Hematopoietic multipotent progenitor cell (in vitro differentiated cells): ENCODE results near the gene CHKA. TPM values are rescaled to one million over a fixed set of nuclear protein-coding genes. Genes with fewer than 3 reads are reported as not detected.
A peak's percentile ranks its signal among the peaks of the same experiment; 100 is the strongest.

ENCODE experiments used
- DNase-seq, 3 donors: peaks; one replicate each; pipeline ENCODE4 v3.0.0-alpha.2; 2011 to 2015; ENCODE audit warnings: low read depth in 2 of 3, low spot score in 2 of 3
- total RNA-seq: library from RNA; depleted of rRNA; stranded (reverse); fragments of >200 nt; gene quantifications from one replicate; pipeline ENCODE4 v1.2.3, GENCODE V29; 2012

CHKA gene
- total RNA-seq, 1 donor = 24.5 TPM

DNA sequence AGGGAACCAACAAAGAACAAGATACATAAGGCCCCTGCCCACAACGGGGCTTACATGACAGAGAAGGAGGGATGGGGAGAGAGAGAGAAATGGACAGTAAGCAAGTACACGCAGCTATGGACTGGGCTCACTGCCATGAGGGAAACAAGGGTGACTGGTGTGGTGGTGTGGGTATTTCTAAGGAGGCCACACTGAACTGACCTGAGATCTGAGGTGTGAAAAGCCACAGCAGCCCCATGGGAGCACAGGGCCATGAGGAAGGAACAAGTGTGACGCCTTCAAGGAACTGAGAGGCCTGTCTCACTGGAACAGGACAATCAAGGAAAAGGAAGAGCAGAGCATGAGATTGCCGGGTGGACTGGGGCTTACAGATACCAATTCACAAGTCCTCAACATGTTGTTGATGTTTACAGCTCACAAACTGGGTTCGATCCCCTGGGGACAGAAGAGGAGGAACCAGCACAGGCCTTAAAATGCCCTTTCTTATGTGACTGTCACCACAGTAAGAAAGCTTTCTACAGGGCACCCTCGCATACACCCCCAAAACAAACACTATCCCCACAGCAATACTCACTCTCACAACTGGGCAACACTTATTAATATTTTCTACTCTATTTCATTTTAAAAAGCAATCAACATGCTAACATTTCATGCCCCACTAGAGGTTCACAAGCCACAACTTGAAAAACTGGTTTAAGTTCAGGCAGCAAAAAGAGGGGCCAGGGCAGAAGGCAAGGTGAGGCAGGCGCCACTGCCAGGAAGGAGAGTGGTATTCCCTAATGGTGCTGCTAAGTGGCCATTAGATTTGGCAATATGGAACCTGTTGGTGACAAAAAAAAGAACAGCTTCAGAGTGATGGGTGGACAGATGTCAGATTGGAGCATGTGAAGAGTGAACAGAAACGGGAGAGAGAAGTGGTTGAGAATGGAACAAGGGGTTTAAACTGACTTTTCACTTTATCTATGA is 43.3 kb downstream of the CHKA start:
- DNase-seq = no peak

DNA sequence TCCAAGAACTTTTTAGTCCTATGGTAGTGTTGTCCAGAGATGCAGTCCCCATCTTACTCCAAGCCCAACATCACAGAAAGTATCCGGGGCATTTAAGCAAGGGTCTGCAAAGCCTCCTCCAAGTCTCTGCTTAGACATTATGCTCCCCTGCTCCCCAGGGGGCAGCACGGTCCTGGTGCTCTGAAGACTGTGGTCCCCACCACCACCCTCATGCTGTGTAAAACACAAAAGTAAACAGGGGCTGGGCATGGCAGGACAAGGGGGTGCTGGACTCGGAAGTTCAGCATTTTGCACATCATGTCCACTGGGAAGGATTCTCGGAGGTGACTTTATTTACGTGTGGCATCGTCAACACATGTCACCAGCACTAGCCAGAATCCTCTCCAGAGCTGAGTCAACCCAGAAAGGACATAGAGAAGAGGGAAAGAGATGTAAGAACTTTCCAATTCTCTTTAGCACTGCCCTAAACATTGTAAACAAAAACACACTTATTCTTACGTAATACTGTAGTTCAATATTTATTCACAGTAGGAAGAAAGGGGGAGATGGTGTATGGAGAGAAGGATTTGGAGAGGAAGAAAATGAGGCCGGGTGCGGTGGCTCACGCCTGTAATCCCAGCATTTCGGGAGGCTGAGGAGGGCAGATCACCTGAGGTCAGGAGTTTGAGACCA is 44.7 kb downstream of the CHKA start:
- DNase-seq = peak in 2 of 3 donors; percentile 46 to 66

DNA sequence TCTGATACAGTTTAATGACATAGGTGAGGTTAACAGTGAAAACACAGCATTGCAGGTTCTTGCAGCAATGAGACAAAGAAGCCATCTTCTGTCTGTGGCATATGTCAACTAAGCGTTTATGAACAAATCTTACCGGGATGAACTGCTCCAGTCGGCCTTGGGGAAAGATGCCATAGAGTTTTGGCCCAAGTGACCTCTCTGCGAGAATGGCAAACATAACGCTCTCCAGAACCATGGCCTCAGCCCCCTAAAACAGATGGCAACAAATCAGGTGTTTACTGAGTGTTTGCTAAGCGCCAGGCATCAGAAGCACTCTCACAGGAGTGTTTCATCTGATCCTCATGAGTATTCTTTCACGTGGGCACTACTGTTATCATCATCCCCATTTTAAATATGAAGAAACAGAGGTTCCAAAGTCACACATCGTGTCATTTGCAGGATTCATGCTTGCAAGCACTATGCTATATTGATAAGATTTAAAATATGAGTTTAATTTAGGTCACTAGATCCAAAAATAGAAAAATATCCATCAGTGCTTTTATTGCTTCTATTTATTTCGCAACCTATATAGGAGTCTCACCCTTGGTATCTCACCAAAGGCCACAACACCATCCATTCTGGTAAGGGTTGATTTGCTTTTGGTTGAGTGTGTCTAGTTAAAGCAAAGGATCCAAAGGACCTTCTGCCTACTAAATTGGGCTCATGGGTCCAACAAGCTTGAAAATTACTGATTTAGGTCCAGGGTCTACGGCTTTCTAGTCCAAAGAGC is 46.4 kb downstream of the CHKA start:
- no peak for DNase-seq

DNA sequence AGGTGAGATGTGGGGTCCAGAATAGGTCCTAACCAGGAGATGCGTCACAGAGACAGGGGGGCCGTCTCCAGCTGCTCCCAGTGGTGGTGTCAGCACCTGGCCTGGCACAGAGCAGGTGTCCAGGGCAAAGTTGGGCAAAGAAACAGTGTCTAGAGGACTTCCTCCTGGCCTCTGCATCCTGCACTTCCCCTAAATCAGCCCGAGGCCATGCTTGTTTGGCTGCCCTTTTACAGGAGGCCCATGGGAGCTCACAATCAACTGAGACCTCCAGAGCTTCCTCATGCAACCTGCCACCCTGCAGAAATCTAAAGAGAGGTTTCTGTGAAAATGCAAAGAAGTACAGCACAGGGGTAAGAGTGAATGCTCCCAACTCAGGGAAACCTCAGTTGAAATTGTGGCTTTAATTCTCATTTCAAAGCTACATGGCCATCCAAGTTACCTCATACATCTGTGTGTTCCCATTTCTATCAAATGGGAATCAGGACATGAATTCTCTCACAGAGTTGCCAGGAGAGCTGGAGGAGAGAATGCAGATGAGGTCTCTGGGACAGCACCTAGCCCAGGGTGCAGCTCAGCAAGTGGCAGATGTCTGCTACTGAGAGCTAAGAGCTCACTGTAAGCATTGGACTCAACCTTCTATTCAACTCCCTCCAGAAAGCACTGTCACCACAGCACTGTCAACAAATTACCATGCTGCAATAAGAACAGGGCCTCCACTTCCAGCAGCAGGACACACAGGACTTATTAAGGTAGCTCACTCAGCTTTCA is 49.7 kb downstream of the CHKA start:
- DNase-seq = no peak

DNA sequence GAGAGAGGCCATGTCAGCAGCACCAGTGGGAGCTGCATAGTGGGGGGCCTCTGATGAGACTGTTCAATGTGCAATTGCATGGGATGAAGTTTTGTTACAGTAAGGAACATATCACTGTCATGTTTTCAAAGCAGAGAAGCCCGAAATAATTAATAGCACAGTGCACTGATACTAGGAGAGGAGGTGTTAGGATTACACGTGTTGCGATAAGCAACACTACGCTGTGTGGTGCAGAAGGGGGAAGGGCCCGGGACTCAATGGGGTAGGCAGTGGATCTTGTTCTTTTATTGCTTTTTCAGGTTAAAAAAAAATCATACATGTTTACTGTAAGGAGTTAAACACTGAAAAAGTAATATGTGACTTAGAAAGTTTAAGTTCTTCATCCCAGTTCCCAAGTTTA is 53.2 kb downstream of the CHKA start:
- no peak for DNase-seq

DNA sequence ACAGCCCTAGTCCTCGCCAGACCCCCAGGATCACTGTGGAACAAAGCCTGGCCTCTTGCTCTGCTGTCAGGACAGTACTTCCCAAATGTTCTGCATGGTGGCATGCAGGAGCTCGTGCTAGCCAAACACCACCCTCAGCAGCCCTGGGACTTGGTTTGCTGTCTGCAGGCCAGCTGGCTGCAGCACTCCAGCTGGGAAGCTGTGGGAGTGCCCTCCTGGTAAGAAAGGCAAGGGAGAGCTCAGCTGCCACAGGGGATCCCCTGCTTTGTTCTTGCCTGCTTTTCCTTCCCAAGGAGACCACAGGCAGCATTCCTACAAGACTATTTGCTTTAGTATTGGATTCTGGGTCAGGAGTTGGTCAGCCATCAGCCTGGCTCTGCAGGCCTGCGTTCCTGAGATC is 54.4 kb downstream of the CHKA start:
- no peak for DNase-seq

DNA sequence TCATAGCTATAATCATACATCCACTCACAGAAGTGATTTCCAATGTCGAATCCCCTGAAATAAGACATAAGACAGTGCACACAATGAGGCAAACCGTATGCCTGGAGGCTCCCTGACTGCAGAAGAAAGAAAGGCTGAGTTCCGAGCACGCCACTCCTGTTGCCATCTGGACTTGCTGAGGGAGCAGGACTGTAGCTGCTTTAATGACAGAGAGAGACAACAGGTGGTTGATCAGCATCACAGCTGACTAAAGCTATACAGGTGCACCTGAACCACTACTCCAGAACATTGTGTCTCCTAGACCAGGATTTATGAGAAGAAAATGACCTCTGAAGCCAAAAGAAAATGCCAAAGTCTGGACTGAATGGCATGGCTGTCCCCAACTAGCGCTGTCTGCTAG is 55.3 kb downstream of the CHKA start:
- DNase-seq = no peak

DNA sequence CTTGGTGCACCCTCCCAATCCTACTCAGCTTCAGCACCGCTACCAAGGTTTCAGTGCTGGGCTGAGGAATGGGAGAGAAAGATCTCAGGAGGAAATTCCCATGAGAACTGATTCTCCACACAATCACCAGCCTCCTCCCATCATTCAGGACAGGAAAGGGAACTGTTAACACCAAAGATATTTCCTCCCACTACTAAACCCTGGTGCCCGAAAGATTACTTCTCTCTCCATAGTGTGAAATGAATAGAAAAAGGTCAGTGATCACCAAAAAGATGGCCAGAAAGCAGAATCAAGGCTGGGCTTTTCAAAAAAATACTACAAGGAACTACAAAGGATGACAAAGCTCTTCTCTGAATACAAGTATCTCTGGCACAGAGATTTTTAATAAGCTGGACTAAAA is 56.3 kb downstream of the CHKA start:
- no peak for DNase-seq

DNA sequence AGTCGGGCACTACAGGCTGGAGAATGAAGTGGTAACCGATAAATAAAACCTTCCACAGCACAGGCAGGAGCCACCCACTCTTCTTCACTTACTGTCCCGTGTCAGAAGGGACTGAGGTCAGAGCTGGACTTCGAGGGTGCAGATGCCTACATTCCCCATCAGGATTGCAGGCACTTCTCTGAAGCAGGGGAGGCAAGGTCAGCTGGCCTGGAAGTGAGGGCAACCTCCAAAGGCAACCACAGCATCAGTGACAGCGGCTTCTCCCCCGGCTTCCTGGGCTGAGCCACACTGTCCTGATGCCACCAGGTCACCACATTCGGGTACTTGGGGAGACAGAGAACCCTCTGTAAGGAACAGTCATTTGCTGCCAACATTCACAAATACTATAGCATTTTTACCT is 59.7 kb downstream of the CHKA start:
- DNase-seq = no peak

DNA sequence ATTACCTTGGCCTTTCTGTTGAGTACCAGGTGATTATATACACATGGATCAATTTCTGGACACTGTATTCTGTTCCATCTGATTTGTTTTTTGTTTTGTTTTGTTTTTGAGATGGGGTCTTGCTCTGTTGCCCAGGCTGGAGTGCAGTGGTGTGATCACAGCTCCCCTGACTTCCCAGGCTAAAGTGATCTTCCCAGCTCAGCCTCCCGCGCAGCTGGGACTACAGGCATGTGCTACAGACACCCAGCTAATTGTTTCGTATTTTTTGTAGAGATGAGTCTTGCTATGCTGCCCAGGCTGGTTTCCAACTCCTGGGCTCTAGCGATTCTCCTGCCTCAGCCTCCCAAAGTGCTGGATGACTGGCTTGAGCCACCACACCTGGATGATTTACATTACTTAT is 63.4 kb downstream of the CHKA start:
- DNase-seq = no peak

DNA sequence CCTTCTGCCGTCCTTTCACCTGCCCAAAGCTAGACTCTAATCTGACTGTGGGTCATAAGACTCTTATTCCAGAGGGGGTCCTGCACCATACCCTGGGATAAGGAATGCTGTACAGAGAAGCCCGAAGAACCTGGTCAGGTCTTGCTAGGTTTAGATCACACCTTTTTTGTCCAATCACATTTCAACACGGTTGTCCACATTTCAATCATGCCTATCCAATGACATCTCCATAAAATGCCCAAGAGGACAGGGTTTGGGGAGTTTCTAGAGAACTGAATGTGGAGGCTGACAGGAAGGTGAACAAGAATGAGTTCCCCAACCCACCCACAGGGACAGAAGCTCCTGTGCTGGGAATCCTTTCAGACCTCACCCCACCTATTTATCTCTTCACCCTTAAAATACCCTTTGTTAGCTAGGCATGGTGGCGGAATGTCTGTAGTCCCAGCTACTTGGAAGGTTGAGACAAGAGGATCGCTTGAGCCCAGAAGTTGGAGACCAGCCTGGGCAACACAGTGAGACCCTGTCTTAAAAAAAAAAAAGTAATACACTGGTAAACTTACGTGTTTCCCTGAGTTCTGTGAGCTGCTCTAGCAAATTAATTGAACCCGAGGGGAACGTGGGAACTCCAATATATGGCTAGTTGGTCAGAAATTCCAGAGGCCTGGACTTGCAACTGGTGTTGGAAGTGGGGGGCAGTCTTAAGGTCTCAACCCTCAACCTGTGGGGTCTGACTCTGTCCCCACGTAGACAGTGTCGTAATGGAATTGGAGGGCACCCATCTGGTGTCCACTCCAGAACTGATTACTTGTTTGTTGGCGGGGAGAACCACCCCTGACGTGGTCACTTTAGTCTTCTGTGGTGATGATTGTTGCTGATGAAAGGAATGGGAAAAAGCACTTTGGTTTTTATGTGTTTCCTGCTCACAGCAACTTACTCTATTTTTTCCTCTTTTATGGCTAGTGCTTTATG is 64.6 kb downstream of the CHKA start:
- DNase-seq = no peak

DNA sequence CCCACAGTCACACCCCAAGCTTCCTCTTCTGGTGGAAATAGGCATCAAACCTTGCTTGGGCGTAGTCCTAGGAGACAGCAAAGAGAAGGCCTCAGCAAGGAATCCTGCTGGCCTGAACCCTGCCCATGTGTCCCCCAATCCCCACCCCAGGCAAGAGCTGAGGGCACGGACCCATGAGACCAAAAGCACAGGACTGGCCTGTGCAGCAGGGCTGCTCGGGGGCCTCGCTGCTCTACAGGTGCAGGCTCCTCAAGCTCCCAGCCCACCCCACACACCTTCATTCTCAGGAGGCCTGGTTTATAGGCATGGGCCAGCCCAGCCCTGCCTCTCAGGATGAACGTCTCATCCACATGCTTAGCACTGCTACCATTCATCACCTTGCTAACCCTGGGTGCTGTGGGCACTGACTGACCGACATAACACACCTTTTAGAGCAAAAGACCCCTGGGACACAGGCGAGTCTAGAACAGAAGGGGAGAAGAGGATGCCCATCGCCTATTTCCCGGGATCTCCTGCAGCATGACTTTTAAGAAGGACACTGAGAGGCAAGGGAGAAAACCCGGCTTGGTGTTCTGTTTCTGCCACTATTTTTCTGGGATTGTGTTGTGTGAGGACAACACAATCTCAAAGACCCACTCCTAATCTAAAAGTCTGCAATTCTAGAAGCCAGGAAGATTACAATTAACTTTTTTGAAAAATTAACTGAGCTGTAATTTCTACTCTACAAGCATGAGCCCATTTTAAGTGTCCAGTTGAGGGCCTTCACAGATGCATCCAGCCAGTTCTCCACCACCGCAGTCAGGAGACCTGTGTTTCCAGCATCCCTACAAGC is 67.0 kb downstream of the CHKA start:
- no peak for DNase-seq

DNA sequence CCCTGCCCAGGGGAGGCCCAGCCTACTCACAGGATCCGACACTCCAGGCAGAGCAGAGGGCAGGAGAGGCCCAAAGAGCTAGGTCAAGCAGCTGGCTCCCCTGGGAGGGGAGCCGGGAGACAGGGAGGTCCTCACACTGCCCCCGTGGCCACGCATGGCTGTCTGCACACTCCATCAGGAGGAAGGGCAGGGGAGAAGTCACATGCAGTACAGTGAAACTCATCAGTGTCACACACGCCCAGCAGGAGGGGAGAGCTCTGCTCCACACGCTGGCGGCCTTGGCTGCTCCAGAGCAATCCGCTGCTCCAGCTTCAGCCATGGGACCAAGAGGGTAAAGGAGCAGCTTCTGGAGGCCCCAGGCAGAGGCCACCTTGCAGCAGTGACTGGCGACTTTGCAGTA is 68.1 kb downstream of the CHKA start:
- DNase-seq = no peak

DNA sequence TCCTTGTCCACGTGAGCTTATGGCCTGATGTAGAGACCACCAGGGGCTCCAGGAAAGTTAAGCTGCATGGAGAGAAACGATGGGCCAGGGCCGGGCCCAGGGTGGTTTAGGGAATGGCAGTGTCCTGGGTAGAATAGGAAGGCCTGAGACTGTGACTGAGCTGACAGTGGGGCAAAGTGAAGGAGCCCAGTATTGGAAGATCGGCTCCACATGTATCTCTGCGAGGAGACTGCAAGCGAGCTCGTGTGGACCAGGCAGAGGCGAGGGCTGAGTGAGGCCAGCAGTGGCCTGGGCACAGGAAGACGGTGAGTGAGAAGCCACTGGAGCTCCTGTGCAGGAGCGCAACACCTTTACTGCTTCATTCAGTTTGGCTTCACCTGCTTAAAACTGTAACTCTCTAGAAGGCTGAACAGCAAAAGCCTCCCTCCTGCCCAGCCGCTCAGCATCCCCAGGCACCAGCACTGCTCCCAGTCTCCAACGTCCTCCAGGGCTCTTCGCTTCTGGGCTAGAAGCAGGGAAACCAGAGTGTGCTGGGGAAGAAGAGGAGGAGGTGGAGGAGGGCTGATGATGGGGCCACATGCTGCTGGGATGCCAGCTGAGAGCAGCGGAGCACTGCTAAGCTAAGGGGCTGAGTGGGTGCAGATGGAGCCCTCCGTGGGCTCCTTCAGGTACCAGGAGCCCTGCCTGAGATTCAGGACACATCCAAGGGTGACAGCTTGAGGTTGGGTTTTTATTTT is 68.9 kb downstream of the CHKA start:
- DNase-seq = no peak

DNA sequence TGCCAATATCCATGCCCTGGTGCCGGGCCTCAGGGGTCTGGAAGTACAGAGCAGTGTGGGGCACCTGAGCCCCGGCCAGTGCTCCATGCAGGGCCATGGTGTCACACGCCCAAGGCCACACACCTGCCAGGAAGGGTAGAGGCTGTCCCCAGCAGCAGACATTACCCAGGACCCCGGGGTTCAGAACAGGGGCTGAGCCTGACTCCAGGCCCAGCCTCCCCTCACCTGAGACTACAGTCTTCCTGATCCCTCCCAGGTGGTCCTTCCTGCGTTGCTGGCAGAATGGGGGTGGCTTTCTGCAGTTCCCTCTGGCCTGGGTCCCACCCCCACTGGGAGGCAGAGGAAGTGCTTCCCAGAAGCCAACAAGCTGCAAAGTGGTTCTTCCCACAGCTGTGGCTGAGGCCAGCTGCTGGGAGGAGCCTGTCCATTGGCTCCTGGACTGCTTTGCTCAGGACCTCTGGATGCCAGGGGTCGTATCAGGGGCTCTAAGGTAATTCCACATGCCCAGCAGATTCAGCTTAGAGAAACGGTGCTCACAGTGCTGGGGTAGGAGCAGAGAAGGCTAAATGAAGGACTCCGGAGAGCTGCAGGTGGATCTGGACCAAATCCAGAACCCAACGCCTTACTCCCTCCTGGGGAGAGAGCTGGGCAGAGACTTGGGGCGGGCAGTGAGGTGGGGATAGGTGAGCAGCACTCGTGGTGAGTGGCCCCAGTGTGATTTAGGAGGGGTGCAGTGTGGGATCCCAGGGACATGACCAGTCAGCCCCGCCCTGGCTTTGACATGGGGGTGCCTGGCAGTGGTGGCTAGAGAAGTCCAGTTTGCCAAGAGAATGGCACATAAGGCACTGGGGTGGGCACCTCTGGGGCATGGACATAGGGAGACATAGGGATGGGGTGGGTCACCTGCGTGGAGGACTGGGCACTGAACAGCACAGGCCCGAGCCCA is 69.7 kb downstream of the CHKA start:
- DNase-seq = no peak

DNA sequence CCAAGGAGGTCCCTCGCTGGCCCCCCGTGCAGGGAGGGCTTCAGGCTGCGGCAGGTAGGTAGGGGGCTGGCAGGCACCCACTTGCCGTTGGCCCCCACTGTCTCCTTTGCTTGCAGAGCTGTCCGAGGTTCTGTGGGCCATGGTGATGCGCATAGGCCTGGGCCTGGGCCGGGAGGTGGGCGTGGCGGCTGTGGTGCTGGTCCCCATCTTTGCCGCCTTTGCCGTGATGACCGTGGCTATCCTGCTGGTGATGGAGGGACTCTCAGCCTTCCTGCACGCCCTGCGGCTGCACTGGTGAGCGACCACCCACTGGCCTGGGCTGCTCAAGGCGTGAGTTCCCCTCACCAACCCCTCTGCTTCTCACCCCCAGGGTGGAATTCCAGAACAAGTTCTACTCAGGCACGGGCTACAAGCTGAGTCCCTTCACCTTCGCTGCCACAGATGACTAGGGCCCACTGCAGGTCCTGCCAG is 70.8 kb downstream of the CHKA start:
- no peak for DNase-seq
